Measurements from ENCODE around the gene NBEAL2. TPM values are rescaled to one million over a fixed set of nuclear protein-coding genes. Genes with fewer than 3 reads are reported as not detected.

NBEAL2 gene
- total RNA-seq, 4 donors from 2014 or later = 12.3 to 23.2 (median 20.4) TPM

DNA sequence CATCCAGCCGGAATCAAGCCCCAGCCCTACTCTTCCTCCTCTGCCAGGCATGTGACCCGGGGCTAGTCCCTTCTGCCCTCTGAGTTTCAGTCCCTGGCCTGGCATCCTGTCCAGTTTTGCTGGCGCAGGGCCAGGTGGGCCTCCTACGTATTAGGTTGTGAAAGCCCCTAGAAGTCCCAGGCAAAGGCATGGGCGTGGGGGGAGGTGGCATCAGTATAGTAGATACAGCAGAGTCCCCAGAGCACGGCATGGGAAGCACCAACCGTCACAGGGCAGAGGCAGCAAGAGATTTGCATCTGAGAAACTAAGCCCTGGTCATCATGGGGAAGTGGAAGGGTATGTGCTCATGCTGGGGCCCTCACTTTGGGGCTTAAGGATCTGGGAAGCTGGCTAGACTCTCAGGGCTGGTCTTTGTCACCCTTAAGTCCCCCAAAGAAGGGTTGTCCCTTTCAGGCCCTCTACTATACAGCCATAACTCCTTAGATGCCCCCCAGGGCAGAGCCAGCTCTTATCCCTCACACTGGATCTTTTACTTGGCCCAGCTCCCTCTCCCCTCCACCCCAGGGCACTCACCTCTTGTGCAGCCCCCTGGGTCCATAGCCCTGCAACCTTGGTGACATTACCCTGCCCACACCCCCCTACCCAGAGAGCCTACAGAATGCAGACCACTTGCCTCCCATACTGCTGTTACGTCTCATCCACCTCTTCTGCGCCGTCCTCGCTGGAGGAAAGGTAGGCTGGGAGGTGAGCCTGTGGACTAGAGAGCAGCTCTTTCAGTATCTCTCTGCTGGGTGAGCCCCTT lies 11.3 kb downstream of the NBEAL2 start:
- no peak overlapping the region for H3K27ac ChIP-seq
- peaks cover 0 to 63% of the 10 kb centered on the region in 2 donors for H3K36me3 ChIP-seq
- ATAC-seq = no peak
- WGBS, 2 donors (ENCODE audit: low coverage in 1 of 2) = 100% methylated on average over 3 of the region's 11 CpGs; no CpG with 5 or more reads in 1 of the 2 donors
- H3K27me3 ChIP-seq = no peaks in the 10 kb centered on the region
- H3K4me3 ChIP-seq = no peak overlapping the region
- H3K4me1 ChIP-seq = peaks cover 0 to 31% (median 3%) of the 10 kb centered on the region in 3 donors
- H3K9me3 ChIP-seq = no peaks in the 10 kb centered on the region
- TF ChIP-seq, protein P1, sequence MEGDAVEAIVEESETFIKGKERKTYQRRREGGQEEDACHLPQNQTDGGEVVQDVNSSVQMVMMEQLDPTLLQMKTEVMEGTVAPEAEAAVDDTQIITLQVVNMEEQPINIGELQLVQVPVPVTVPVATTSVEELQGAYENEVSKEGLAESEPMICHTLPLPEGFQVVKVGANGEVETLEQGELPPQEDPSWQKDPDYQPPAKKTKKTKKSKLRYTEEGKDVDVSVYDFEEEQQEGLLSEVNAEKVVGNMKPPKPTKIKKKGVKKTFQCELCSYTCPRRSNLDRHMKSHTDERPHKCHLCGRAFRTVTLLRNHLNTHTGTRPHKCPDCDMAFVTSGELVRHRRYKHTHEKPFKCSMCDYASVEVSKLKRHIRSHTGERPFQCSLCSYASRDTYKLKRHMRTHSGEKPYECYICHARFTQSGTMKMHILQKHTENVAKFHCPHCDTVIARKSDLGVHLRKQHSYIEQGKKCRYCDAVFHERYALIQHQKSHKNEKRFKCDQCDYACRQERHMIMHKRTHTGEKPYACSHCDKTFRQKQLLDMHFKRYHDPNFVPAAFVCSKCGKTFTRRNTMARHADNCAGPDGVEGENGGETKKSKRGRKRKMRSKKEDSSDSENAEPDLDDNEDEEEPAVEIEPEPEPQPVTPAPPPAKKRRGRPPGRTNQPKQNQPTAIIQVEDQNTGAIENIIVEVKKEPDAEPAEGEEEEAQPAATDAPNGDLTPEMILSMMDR (IDR thresholded peaks at IDR 0.05) = no peak
- TF ChIP-seq EP300 (IDR thresholded peaks at IDR 0.05) (no peak), POLR2A (IDR thresholded peaks at IDR 0.05) (no peak), POLR2AphosphoS5 (IDR thresholded peaks at IDR 0.05) (no peak)

DNA sequence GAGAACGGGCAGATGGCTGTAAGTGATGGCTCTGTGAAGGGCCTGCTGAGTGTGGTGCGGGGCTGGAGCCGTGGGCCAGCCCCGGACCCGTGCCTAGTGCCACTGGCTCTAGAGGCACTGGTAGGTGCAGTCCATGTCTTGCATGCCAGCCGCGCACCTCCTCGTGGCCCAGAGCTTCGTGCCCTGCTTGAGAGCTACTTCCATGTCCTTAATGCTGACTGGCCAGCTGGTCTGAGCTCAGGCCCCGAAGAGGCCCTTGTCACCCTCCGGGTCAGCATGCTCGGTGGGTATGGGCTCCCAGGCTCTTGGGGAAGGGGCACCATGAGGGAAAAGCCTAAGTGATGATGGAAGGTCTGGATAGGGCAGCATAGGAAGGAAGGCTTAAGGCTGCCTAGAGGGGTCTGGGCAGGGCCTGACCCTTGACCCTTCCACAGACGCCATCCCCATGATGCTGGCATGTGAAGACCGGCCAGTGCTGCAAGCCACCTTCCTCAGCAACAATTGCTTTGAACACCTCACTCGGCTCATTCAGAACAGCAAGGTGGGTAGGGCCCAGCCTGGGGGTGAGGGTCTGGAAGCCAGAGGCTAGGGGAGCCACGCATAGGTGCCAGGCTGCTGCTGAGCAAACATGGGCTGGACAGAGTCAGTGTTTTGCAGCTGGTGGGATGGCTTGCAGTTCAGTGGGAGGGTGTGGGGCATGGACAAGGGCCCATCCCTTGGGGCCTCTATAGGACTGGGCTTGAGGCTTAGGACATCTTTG lies 12.1 kb downstream of the NBEAL2 start:
- Histone ChIP-seq H3K4me1 (peaks cover 0 to 27% (median 3%) of the 10 kb centered on the region in 3 donors), H3K27ac (no peak overlapping the region), H3K9me3 (no peaks in the 10 kb centered on the region), H3K36me3 (peaks cover 0 to 70% of the 10 kb centered on the region in 2 donors), H3K27me3 (no peaks in the 10 kb centered on the region), H3K4me3 (no peak overlapping the region)
- ATAC-seq = no peak
- 80% methylated on average over 1 of the region's 16 CpGs; no CpG with 5 or more reads in 1 of the 2 donors for WGBS, 2 donors (ENCODE audit: low coverage in 1 of 2)
- TF ChIP-seq POLR2A (IDR thresholded peaks at IDR 0.05) = no peak
- TF ChIP-seq POLR2AphosphoS5 (IDR thresholded peaks at IDR 0.05) = no peak
- no peak for TF ChIP-seq EP300 (IDR thresholded peaks at IDR 0.05)
- TF ChIP-seq, protein P1 (IDR thresholded peaks at IDR 0.05) = no peak

DNA sequence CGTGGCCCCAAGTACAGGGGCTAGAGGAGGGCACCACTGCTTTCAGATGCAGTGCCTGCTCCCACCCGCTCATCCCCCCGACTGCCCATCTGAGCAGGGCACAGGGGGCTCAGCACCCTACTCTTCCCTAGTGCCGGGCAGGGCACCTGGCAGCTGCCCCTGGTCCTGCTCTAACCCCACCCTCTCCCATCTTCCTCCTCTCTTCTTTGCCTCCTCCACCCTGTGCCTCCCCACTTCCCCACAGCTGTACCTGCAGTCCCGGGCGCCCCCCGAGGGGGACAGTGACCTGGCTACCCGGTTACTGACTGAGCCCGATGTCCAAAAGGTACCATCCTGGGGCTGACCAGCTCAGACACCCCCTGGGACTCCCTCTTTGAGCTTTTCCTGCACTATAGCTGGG lies 12.8 kb downstream of the NBEAL2 start:
- Histone ChIP-seq H3K27me3 (no peaks in the 10 kb centered on the region), H3K4me3 (no peak overlapping the region), H3K27ac (no peak overlapping the region), H3K36me3 (peaks cover 0 to 70% of the 10 kb centered on the region in 2 donors), H3K4me1 (peaks cover 0 to 22% (median under 1%) of the 10 kb centered on the region in 3 donors), H3K9me3 (no peaks in the 10 kb centered on the region)
- WGBS, 2 donors (ENCODE audit: low coverage in 1 of 2) = 81% methylated on average over 8 of the region's 9 CpGs; no CpG with 5 or more reads in 1 of the 2 donors
- TF ChIP-seq POLR2AphosphoS5 (IDR thresholded peaks at IDR 0.05) = no peak
- TF ChIP-seq, protein P1 (IDR thresholded peaks at IDR 0.05) = no peak
- TF ChIP-seq POLR2A (IDR thresholded peaks at IDR 0.05) = no peak
- no peak for TF ChIP-seq EP300 (IDR thresholded peaks at IDR 0.05)
- ATAC-seq = no peak

DNA sequence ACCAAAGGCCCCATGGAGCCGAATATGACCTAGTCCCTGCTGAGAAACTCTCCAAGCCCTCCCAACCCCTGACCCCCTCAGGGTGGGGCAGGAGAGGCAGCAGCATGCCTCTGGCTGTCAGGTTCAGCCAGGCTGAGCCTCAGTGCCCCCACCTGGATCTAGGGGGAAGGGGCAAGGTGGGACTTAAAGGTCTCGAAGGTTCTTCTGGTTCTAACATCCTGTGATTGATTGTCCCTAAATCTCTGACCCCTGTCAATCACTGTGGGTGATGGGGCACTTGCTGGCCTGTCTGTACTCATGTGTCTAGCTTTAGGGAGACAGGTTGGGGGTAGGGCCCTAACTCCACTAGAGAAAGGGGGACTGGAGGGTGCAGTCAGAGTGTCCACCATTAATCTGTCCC lies 13.8 kb downstream of the NBEAL2 start:
- WGBS, 2 donors (ENCODE audit: low coverage in 1 of 2) = no CpG with 5 or more reads among the region's 2 CpGs

More for the DNA sequence above, 13.8 kb downstream of the NBEAL2 start:
- no peak overlapping the region for H3K4me3 ChIP-seq
- no peaks in the 10 kb centered on the region for H3K9me3 ChIP-seq
- no peak for TF ChIP-seq POLR2A (IDR thresholded peaks at IDR 0.05)
- no peak for TF ChIP-seq POLR2AphosphoS5 (IDR thresholded peaks at IDR 0.05)
- no peak for TF ChIP-seq EP300 (IDR thresholded peaks at IDR 0.05)
- TF ChIP-seq, protein P1 (IDR thresholded peaks at IDR 0.05) = no peak
- peaks cover 0 to 79% of the 10 kb centered on the region in 2 donors for H3K36me3 ChIP-seq
- H3K4me1 ChIP-seq = peaks cover 0 to 14% (median 0%) of the 10 kb centered on the region in 3 donors
- H3K27me3 ChIP-seq = no peaks in the 10 kb centered on the region
- no peak for ATAC-seq
- H3K27ac ChIP-seq = no peak overlapping the region
